NB4 (cell line): Measurements from ENCODE around the gene CLCA4.

Experiments
- CTCF ChIP-seq: IDR thresholded peaks from one replicate; pipeline ENCODE4 v1.5.1; 2012; ENCODE audit warnings: low read depth, low read length
- MAX ChIP-seq: IDR thresholded peaks from 2 replicates; pipeline ENCODE4 v1.6.1; 2011; ENCODE audit warnings: low read depth, low read length
- MYC ChIP-seq: IDR thresholded peaks from 2 replicates; pipeline ENCODE4 v1.6.1; 2011; ENCODE audit warnings: low read depth, low read length
- POLR2A ChIP-seq: IDR thresholded peaks from 2 replicates; pipeline ENCODE4 v1.6.1; 2011; ENCODE audit warnings: mild to moderate bottlenecking; ENCODE audit not compliant: insufficient read length; ENCODE audit errors: extremely low read depth

- TF ChIP-seq CTCF, result no peak
- TF ChIP-seq MAX, result no peak
- no peak for TF ChIP-seq POLR2A
- TF ChIP-seq MYC, result no peak
Measured at GRCh38 chr1:86616433-86616832, 69.6 kb downstream of the CLCA4 start.
